Kidney glomerular epithelial cell (primary cell): ENCODE measurements around the gene HDLBP.
"Not testable (repeated sequence)": the region's sequence is repeated elsewhere in the genome, so short reads cannot be mapped to it uniquely, and the experiment has no call there.

Experiments
- DNase-seq: peaks from one replicate; lab custom pipeline; 2025; lab: John Stamatoyannopoulos, UW

Gene HDLBP

GRCh38 chr2:241329669-241330615, 14.5 kb upstream of the HDLBP start:
- DNase-seq = no peak

DNA sequence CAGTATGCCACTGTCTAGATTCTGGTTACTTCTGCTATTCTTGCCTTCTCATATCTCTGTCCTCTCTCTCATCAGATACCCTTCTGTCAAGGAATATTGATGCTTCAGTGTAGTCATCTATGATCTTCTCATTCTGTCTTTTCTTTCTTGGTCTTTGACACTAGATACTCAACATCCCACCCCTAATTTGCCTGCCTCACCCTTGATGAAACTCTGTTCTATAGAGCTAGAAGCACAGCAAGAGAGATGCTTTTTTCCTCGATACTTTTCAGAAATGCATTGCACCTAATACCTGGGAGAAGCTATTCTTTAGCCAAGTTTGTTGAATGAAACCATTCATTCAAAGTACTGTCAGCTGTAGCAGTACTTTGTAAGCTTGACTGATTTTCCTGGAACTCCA, 9.8 kb upstream of the HDLBP start:
- no peak for DNase-seq

DNA sequence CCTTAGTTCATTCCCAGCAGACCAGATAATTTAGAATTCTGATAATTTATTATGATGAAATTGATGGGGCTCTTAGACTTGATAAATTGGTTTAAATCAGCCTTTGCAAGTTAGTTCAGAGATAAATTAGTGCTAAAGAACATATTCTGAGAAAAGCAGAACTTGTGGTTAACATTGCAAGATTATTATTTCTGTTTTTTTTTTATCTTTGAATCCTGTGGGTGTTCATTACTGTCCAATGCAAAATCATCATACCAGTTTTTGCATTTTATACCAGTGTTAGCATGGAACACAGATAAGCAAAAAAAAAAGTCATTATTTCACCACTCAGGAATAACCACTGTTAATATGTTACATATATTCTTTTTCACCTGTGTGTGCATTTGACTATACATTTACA, 9.3 kb upstream of the HDLBP start:
- no peak for DNase-seq

DNA sequence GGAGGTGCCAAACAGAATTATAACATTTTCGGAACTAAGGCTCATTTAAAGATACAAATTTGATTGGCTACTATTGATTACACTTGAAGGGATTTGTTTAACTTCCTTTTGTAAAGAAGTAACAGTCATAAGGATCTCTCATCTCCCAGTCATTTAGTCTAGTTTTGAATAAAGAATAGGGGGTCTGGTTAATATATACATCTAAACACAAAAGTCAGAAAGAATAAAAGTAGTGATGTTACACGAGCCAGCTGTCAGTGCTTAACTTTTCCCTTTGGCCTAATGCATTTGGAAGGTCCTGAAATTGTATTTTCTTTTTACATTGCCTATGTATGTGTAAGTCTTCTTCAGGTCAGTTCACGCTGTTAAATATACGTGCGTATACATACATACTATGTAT, 8.3 kb upstream of the HDLBP start:
- no peak for DNase-seq

- no peak for DNase-seq
These were observed 6.4 kb upstream of the HDLBP start for GRCh38 chr2:241321886-241322285.

DNA sequence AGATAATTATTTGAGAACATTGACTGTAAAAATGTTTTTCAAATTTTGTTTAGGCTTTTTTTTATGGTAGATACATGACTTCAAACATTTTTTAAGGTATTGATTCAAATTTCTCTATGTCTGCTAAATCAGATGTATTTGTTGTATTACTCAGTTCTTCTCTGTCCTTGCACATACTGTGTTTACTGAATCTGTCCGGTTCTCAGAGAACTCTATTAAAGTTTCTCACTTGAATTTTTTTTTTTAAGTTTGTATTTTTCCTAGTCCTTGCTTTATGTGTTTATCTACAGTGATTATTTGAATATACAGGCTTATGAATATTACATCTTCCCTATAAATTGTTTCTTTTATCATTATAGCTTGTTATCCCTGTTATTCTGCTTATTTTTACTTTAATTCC, 5.6 kb upstream of the HDLBP start:
- no peak for DNase-seq

DNA sequence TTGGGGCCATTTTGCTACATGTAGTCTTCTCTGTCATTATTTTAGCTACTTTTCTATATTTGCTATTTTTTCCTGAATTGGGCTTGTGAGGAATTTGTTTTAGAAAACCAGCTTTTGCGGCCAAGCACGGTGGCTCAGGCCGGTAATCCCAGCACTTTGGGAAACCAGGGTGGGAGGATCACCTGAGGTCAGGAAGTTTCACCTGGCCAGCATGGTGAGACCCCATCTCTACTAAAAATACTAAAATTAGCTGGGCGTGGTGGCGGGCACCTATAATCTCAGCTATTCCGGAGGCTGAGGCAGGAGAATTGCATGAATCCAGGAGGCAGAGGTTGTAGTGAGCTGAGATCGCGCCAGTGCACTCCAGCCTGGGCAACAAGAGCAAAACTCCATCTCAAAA, 4.9 kb upstream of the HDLBP start:
- DNase-seq = no peak

- DNase-seq = not testable (repeated sequence)
These were observed 3.4 kb upstream of the HDLBP start for GRCh38 chr2:241318830-241319229.

DNA sequence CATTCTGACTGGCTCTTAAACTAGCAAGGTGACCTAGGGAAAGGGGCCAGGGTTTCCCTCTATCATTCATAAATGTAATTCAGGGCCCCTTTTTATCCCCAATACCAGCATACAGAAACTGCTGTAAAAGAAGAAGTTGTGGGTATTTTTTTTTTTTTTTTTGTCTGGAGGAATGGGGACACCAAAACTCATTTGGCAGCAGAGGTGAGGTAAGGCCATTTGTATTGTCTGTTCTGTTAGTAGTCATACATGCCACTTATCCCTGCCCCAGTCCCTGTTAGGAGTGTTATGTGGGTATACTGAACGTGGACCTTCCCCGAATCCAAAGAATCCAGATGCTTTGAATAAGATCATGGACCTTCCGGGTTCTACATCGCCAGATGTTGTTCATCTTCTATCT, 1.9 kb upstream of the HDLBP start:
- no peak for DNase-seq

GRCh38 chr2:241316825-241317224, 1.4 kb upstream of the HDLBP start:
- DNase-seq = no peak

GRCh38 chr2:241315879-241316631, 583 bp upstream of the HDLBP start, which contains the start of gene SEPTIN2:
Gene SEPTIN2 (plus strand): TSS chr2:241315925. CDS start chr2:241324233, 8,308 bp downstream.
- no peak for DNase-seq

DNA sequence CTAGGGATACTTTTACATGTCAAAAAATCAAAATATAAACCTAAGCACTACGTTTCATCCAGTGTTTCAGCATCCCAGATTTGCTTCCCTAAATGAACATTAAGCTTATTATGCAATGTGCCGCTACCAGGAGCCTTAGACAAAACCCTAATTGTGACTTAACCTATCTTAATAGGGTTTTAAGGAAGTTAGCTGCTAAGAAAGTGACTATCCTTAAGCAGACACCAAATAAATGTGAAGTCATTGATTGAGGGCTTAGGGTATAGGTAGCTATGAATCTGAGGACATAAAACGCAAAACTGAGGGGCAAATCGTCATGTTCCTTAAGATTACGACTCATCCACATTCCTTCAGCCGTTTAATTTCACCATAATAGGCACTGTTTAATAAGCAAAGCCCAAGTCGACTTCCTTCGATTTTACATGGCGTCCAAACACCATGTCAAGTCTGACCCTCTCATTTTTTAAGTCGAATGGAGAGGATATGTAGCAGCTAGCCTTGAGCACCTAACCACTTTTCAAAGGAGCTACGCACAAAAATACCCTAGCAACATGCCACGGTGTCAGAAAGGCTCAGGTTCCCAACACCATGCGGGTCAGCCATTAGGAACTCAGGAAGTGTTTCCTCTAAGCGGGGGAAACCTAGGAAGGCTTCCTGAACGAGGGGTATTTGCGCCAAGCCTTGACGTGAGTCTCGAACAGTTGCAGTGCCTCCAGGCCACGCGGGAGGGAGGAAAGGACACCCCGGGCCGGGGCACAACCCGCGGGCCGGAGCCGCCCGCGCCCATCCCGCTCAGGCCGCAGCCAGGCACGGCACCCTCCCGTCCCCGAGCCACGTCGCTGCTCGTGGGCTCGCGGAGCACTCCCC, 1.0 kb downstream of the HDLBP start:
- peak; percentile 40 for DNase-seq

- no peak for DNase-seq
These were observed 1.9 kb downstream of the HDLBP start for GRCh38 chr2:241313543-241314095.

DNA sequence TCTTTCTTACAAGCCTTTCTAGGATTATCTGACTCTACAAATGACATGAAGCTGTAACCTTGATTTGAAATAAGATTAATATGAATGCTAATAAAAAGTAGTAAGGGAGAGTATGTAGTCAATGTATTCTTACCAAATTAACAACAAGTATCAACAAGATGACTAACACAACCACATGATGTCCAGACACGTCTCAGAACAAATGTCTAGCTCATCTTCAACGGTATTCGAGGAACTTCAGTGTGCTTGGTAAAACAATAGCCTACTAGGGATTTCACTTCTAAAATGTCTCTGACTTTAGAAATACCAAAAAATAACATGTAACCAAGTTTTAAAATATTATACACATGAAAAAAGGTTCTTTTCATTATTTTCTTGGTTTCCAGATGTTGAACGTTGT, 3.4 kb downstream of the HDLBP start:
- DNase-seq = no peak

GRCh38 chr2:241310917-241311566, 4.4 kb downstream of the HDLBP start:
- peak; percentile 40 for DNase-seq

GRCh38 chr2:241309684-241310117, 5.8 kb downstream of the HDLBP start:
- DNase-seq = no peak

GRCh38 chr2:241308832-241309500, 6.5 kb downstream of the HDLBP start:
- DNase-seq = no peak

DNA sequence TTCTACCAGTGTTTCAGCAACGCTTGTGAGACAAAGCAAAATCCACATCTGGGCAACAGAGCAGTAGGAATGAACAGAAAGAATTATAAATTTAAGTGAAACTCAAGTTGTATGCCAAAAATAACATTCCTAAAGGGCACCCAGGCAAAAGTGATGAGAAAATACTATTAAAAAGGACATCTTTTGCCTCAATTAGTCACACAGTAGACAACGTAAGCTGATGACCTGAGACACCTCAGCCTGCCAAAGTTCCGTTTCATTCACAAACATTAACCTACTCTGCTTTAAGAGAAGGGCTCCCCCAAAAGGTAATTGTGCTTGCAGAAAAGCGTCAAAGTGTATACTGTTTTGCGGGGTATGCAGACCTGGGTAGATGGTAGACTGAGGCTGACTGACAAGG, 7.2 kb downstream of the HDLBP start:
- peak; percentile 59 for DNase-seq

DNA sequence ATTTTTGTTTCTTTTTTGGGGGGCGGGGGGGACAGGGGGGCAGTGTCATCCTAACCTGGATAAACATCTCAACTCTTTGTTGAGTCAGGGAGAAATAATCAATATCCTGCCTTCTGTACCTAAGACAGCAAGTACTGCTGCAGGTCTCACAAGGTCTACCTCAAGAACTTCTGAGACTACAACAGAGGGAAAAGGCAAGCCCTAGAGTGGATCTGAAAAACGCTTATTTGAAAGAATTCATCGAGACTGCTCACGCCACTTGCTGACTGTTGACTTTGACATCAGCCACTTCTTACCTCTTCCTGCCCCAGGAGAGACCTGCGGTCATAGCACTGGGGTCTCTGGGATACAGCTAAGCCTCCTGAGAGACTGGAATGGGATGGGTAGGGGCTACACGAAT, 8.4 kb downstream of the HDLBP start:
- no peak for DNase-seq

DNA sequence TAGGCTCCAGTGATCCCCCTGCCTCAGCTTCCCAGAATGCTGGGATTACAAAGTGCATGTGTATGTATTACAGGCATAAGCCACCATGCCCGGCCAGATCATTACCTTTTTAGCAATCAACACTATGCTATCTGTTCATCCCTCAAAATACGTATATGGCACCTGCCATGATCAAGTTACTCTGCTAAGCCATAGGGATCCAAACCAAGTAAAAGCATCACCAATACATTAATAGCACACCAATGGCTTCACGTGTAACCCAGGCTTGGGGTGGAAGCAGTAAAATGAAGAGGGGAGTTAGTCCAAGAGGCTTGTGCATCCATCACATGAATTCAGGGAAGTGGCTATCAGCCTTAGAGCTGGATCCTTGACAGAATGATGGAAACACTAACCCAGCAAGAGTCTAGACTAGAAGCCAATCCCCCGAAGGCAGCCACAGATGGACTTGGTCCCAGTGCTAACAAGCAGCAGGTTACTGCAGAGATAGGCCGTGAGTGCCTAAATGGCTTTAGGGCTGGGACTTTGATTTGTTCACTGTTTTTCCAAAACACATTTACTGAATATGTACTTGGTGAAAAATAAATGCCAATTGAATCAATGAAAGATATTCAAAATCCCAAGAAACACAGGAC, 11.3 kb downstream of the HDLBP start:
- DNase-seq = no peak
